GM23248 (cell line): ENCODE measurements around the gene ABCC6.
"Not testable (repeated sequence)": the region's sequence is repeated elsewhere in the genome, so short reads cannot be mapped to it uniquely, and the experiment has no call there.

ENCODE experiments used
- EZH2 ChIP-seq: fragments of 200-600 bp; sonication (generic); IDR thresholded peaks from 2 replicates; pipeline ENCODE4 v1.6.1; 2018; ENCODE audit warnings: antibody characterized with exemption, mild to moderate bottlenecking; ENCODE audit not compliant: insufficient read depth, poor library complexity, severe bottlenecking
- EZH2phosphoT487 ChIP-seq: fragments of 200-600 bp; sonication (generic); IDR thresholded peaks from 2 replicates; pipeline ENCODE4 v1.6.1; 2018; ENCODE audit warnings: antibody characterized with exemption, moderate library complexity, mild to moderate bottlenecking, low read depth; ENCODE audit not compliant: insufficient read depth

DNA sequence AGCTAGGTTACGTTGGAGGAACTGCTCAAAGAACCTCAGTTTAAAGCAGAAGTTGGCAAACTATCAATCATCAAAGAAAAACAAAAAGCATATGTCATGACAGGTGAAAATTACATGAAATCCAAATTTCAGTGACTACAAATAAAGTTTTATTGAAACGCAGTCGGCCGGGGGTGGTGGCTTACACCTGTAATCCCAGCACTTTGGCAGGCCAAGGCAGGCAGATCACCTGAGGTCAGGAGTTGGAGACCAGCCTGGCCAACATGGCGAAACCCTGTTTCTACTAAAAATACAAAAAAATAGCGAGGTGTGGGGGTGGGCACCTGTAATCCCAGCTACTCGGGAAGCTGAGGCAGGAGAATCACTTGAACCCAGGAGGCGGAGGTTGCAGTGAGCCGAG lies 2.8 kb downstream of the ABCC6 start:
- TF ChIP-seq EZH2phosphoT487, EZH2: not testable (repeated sequence)
